GM21737 (cell line): ENCODE results near the gene NPNT.
"Not testable (repeated sequence)": the region's sequence is repeated elsewhere in the genome, so short reads cannot be mapped to it uniquely, and the experiment has no call there.

Experiments used
- ATAC-seq: cut with Tn5 transposase; IDR thresholded peaks from one replicate; pipeline ENCODE4 v1.9.1; 2021; ENCODE audit warnings: mild to moderate bottlenecking, moderate library complexity; ENCODE audit not compliant: unreplicated experiment

The NPNT gene

GRCh38 chr4:105894660-105895582 is at the start of gene NPNT:
Gene NPNT (plus strand): TSS chr4:105895471. CDS start chr4:105895653, 182 bp downstream.
- no peak for ATAC-seq

GRCh38 chr4:105845559-105845958 is 49.7 kb upstream of the NPNT start:
- ATAC-seq: no peak

- ATAC-seq: not testable (repeated sequence)
These were observed 46.9 kb upstream of the NPNT start for GRCh38 chr4:105848359-105848758.

- no peak for ATAC-seq
These were observed 44.1 kb upstream of the NPNT start for GRCh38 chr4:105851196-105851595.

GRCh38 chr4:105852230-105852629 is 43.0 kb upstream of the NPNT start:
- not testable (repeated sequence) for ATAC-seq

GRCh38 chr4:105858466-105859040 is 36.7 kb upstream of the NPNT start:
- ATAC-seq: no peak

GRCh38 chr4:105859233-105859632 is 36.0 kb upstream of the NPNT start:
- no peak for ATAC-seq

GRCh38 chr4:105870963-105871362 is 24.3 kb upstream of the NPNT start:
- no peak for ATAC-seq

GRCh38 chr4:105871997-105872396 is 23.3 kb upstream of the NPNT start:
- ATAC-seq: no peak

- ATAC-seq: no peak
These were observed 20.0 kb upstream of the NPNT start for GRCh38 chr4:105875233-105875632.

- ATAC-seq: no peak
These were observed 16.6 kb upstream of the NPNT start for GRCh38 chr4:105878668-105879067.

- ATAC-seq: no peak
These were observed 7.8 kb upstream of the NPNT start for GRCh38 chr4:105887508-105887907.

GRCh38 chr4:105895583-105896460 is 551 bp downstream of the NPNT start:
- ATAC-seq: no peak

- ATAC-seq: no peak
These were observed 1.2 kb downstream of the NPNT start for GRCh38 chr4:105896461-105896942.

GRCh38 chr4:105896984-105897775 is 1.9 kb downstream of the NPNT start:
- ATAC-seq: no peak

GRCh38 chr4:105900541-105900940 is 5.3 kb downstream of the NPNT start:
- no peak for ATAC-seq

- ATAC-seq: no peak
These were observed 7.4 kb downstream of the NPNT start for GRCh38 chr4:105902550-105903262.

GRCh38 chr4:105909787-105910281 is 14.6 kb downstream of the NPNT start:
- no peak for ATAC-seq

- no peak for ATAC-seq
These were observed 16.2 kb downstream of the NPNT start for GRCh38 chr4:105911426-105911825.
